GM12875 (cell line): ENCODE results near the gene FMN2.

Source experiments
- H3K4me3 ChIP-seq: one replicate; pipeline ENCODE4 v1.5.1; 2011; ENCODE audit warnings: low read depth, low read length, control low read depth
- CTCF ChIP-seq: IDR thresholded peaks from 2 replicates; pipeline ENCODE4 v1.5.1; 2011; ENCODE audit warnings: low read depth, mild to moderate bottlenecking, control low read depth, inconsistent platforms, low read length, moderate library complexity, borderline replicate concordance; ENCODE audit not compliant: insufficient read depth

The FMN2 gene

GRCh38 chr1:240486611-240487010 lies 394.9 kb downstream of the FMN2 start:
- TF ChIP-seq CTCF: no peak
- no peak overlapping the region for H3K4me3 ChIP-seq

GRCh38 chr1:240487493-240487892 lies 395.8 kb downstream of the FMN2 start:
- TF ChIP-seq CTCF: no peak
- no peak overlapping the region for H3K4me3 ChIP-seq

- no peak overlapping the region for H3K4me3 ChIP-seq
- TF ChIP-seq CTCF: no peak
Observed at GRCh38 chr1:240491156-240491555, 399.5 kb downstream of the FMN2 start.

- H3K4me3 ChIP-seq: no peak overlapping the region
- no peak for TF ChIP-seq CTCF
Observed at GRCh38 chr1:240491796-240492195, 400.1 kb downstream of the FMN2 start.

GRCh38 chr1:240492832-240493440 lies 401.3 kb downstream of the FMN2 start:
- no peak overlapping the region for H3K4me3 ChIP-seq
- TF ChIP-seq CTCF: no peak

- no peak for TF ChIP-seq CTCF
- H3K4me3 ChIP-seq: no peak overlapping the region
Observed at GRCh38 chr1:240495601-240496000, 403.9 kb downstream of the FMN2 start.

- TF ChIP-seq CTCF: no peak
- H3K4me3 ChIP-seq: no peak overlapping the region
Observed at GRCh38 chr1:240496356-240496755, 404.7 kb downstream of the FMN2 start.
